Mesenchymal stem cell (in vitro differentiated cells and primary cell): ENCODE data around the gene MRPS33. TPM values are rescaled to one million over a fixed set of nuclear protein-coding genes. Genes with fewer than 3 reads are reported as not detected.

Source experiments
- small RNA-seq: library from polyadenylated mRNA; stranded (forward); fragments of <200 nt; extraction: miRNeasy Mini kit (QIAGEN cat#:217004); gene quantifications from one replicate; pipeline ENCODE3, GENCODE V24; 2013; ENCODE audit warnings: low read depth

Gene MRPS33

Small RNA genes within 50 kb of the gene (small RNA-seq; reads per million reads assigned to genes)
- gene RNU4-74P = not detected
